OCI-LY1 (cell line): ENCODE results near the gene QKI.
"Not testable (repeated sequence)": the region's sequence is repeated elsewhere in the genome, so short reads cannot be mapped to it uniquely, and the experiment has no call there.

Source experiments
- H2AFZ ChIP-seq: fragments of 200-600 bp; sonication (generic), shearing (Covaris generic); 2 replicates; pipeline ENCODE4 v1.6.0; 2014; ENCODE audit warnings: antibody characterized with exemption, mild to moderate bottlenecking, low read length
- H3F3A ChIP-seq: fragments of 200-600 bp; sonication (generic), shearing (Covaris generic); 2 replicates; pipeline ENCODE4 v1.6.0; 2014; ENCODE audit warnings: mild to moderate bottlenecking, antibody characterized with exemption, low read length, moderate library complexity; ENCODE audit not compliant: insufficient read depth
- H3K27ac ChIP-seq: fragments of 200-600 bp; sonication (generic); 2 replicates; pipeline ENCODE4 v1.5.1; 2014; ENCODE audit warnings: low read length, mixed run types, mild to moderate bottlenecking, low read depth; ENCODE audit not compliant: poor library complexity, severe bottlenecking
- H3K27me3 ChIP-seq: fragments of 200-600 bp; sonication (generic); 2 replicates; pipeline ENCODE4 v1.6.0; 2014; ENCODE audit warnings: antibody characterized with exemption, mild to moderate bottlenecking, low read length, moderate library complexity; ENCODE audit not compliant: insufficient read depth
- H3K36me3 ChIP-seq: fragments of 200-600 bp; sonication (generic); 2 replicates; pipeline ENCODE4 v1.6.1; 2014; ENCODE audit warnings: mild to moderate bottlenecking, antibody characterized with exemption, low read length, moderate library complexity, mixed read lengths; ENCODE audit not compliant: insufficient read depth
- H3K4me1 ChIP-seq: fragments of 200-600 bp; sonication (generic); 2 replicates; pipeline ENCODE4 v1.5.1; 2014; ENCODE audit warnings: mild to moderate bottlenecking, low read length, moderate library complexity; ENCODE audit not compliant: insufficient read depth, severe bottlenecking
- H3K4me2 ChIP-seq: fragments of 200-600 bp; sonication (generic), shearing (Covaris generic); 2 replicates; pipeline ENCODE4 v1.6.1; 2014; ENCODE audit warnings: low read length
- H3K4me3 ChIP-seq: fragments of 200-600 bp; sonication (generic); 2 replicates; pipeline ENCODE4 v1.5.1; 2014; ENCODE audit warnings: low read length, low read depth, mild to moderate bottlenecking, mixed read lengths; ENCODE audit not compliant: poor library complexity, severe bottlenecking
- H3K79me2 ChIP-seq: fragments of 200-600 bp; shearing (Covaris generic); 2 replicates; pipeline ENCODE4 v1.6.1; 2016; ENCODE audit warnings: mixed run types, low read length, mixed read lengths; ENCODE audit not compliant: insufficient read depth
- H3K9ac ChIP-seq: fragments of 200-600 bp; sonication (generic), shearing (Covaris generic); 2 replicates; pipeline ENCODE4 v1.6.1; 2014; ENCODE audit warnings: mild to moderate bottlenecking, low read length, mixed read lengths
- H3K9me2 ChIP-seq: fragments of 200-600 bp; sonication (generic), shearing (Covaris generic); 2 replicates; pipeline ENCODE4 v1.6.1; 2014; ENCODE audit warnings: low read depth, mild to moderate bottlenecking, low read length, mixed read lengths
- H3K9me3 ChIP-seq: fragments of 200-600 bp; shearing (Covaris generic); 2 replicates; pipeline ENCODE4 v1.6.1; 2014; ENCODE audit warnings: low read length, mixed read lengths
- H4K20me1 ChIP-seq: fragments of 200-600 bp; sonication (generic), shearing (Covaris generic); 2 replicates; pipeline ENCODE4 v1.6.0; 2016; ENCODE audit warnings: mild to moderate bottlenecking, low read length; ENCODE audit not compliant: insufficient read depth
- CTCF ChIP-seq: fragments of 200-600 bp; sonication (generic), shearing (Covaris generic); IDR thresholded peaks from 2 replicates; pipeline ENCODE4 v1.5.1; 2017; ENCODE audit warnings: mild to moderate bottlenecking, antibody characterized with exemption, low read length, moderate library complexity, mixed read lengths
- EZH2 ChIP-seq: fragments of 200-600 bp; sonication (generic), shearing (Covaris generic); IDR thresholded peaks from 2 replicates; pipeline ENCODE4 v1.8.0; 2017; ENCODE audit warnings: borderline replicate concordance, mixed run types, mild to moderate bottlenecking, antibody characterized with exemption, low read length, moderate library complexity, mixed read lengths

Gene QKI

GRCh38 chr6:163474581-163474980 lies 60.1 kb downstream of the QKI start:
- H3K79me2 ChIP-seq, result no peaks in the 10 kb centered on the region; the same call in 1 of the 2 replicates

GRCh38 chr6:163476946-163477345 lies 62.4 kb downstream of the QKI start:
- not testable (repeated sequence) for H3F3A ChIP-seq, H2AFZ ChIP-seq, H3K9me3 ChIP-seq, H3K9ac ChIP-seq, H3K27ac ChIP-seq, H3K4me2 ChIP-seq, H4K20me1 ChIP-seq, H3K79me2 ChIP-seq, H3K36me3 ChIP-seq, H3K27me3 ChIP-seq, H3K4me1 ChIP-seq, H3K9me2 ChIP-seq, H3K4me3 ChIP-seq

More at GRCh38 chr6:163474581-163474980, 60.1 kb downstream of the QKI start:
- H3K4me1 ChIP-seq, result no peaks in the 10 kb centered on the region
- H3K9ac ChIP-seq, result no peak overlapping the region
- no peak overlapping the region for H2AFZ ChIP-seq
- no peak overlapping the region for H3K27ac ChIP-seq
- H4K20me1 ChIP-seq, result no peaks in the 10 kb centered on the region
- H3K36me3 ChIP-seq, result peaks cover 8% of the 10 kb centered on the region; the same call in 1 of the 2 replicates
- no peak overlapping the region for H3K4me3 ChIP-seq
- TF ChIP-seq EZH2, result no peak
- TF ChIP-seq CTCF, result no peak
- no peak overlapping the region for H3K4me2 ChIP-seq
- no peaks in the 10 kb centered on the region for H3K9me2 ChIP-seq
- H3F3A ChIP-seq, result no peaks in the 10 kb centered on the region
- H3K27me3 ChIP-seq, result no peaks in the 10 kb centered on the region
- H3K9me3 ChIP-seq, result peaks cover 11% of the 10 kb centered on the region

GRCh38 chr6:163483107-163483506 lies 68.6 kb downstream of the QKI start:
- H3K9ac ChIP-seq, result no peak overlapping the region
- no peak overlapping the region for H2AFZ ChIP-seq
- H3K27ac ChIP-seq, result no peak overlapping the region
- TF ChIP-seq CTCF (no peak), EZH2 (no peak)
- H3K36me3 ChIP-seq, result no peaks in the 10 kb centered on the region; the same call in none of the 2 replicates
- H3K4me3 ChIP-seq, result no peak overlapping the region
- H3K9me3 ChIP-seq, result no peaks in the 10 kb centered on the region
- H3K9me2 ChIP-seq, result no peaks in the 10 kb centered on the region
- H4K20me1 ChIP-seq, result no peaks in the 10 kb centered on the region
- no peak overlapping the region for H3K4me2 ChIP-seq
- H3F3A ChIP-seq, result no peaks in the 10 kb centered on the region
- H3K27me3 ChIP-seq, result no peaks in the 10 kb centered on the region
- H3K79me2 ChIP-seq, result peaks cover 20% of the 10 kb centered on the region; the same call in 1 of the 2 replicates
- H3K4me1 ChIP-seq, result no peaks in the 10 kb centered on the region

DNA sequence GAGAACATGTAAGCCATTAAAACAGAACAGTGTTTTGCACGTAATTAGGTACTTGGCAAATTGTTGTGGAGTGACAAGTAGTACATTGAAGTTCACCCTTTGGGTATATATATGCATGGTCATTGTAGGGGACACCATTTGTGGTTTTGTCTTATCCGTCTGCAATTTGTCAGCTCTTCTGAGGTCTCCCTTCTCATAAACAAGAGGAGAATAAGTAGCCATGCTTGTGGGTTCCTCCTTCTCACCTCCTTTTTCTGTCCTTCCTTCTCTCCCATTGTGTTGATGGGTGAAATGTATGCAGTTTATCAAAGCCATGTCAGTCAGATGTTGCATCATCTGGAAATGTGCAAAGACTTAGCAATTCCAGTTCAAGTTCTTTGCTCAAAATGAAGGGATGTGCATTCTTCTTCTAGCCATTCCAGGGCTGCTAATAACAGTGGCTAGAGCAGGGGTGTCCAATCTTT lies 70.9 kb downstream of the QKI start:
- TF ChIP-seq CTCF (no peak), EZH2 (no peak)
- no peaks in the 10 kb centered on the region for H3F3A ChIP-seq
- H3K36me3 ChIP-seq, result no peaks in the 10 kb centered on the region; the same call in 1 of the 2 replicates
- no peaks in the 10 kb centered on the region for H3K9me2 ChIP-seq
- H4K20me1 ChIP-seq, result no peaks in the 10 kb centered on the region
- no peaks in the 10 kb centered on the region for H3K9me3 ChIP-seq
- no peaks in the 10 kb centered on the region for H3K27me3 ChIP-seq
- H3K4me1 ChIP-seq, result peaks cover 4% of the 10 kb centered on the region
- peaks cover 30% of the 10 kb centered on the region for H3K79me2 ChIP-seq
- no peak overlapping the region for H3K27ac ChIP-seq
- H3K9ac ChIP-seq, result no peak overlapping the region
- no peak overlapping the region for H3K4me3 ChIP-seq
- H3K4me2 ChIP-seq, result no peak overlapping the region
- H2AFZ ChIP-seq, result no peak overlapping the region
